GM18858 (cell line): ENCODE results near the gene EPHA3.

Experiments
- ATAC-seq: cut with Tn5 transposase; IDR thresholded peaks from one replicate; pipeline ENCODE4 v1.9.1; 2021; ENCODE audit not compliant: unreplicated experiment

Gene EPHA3

DNA sequence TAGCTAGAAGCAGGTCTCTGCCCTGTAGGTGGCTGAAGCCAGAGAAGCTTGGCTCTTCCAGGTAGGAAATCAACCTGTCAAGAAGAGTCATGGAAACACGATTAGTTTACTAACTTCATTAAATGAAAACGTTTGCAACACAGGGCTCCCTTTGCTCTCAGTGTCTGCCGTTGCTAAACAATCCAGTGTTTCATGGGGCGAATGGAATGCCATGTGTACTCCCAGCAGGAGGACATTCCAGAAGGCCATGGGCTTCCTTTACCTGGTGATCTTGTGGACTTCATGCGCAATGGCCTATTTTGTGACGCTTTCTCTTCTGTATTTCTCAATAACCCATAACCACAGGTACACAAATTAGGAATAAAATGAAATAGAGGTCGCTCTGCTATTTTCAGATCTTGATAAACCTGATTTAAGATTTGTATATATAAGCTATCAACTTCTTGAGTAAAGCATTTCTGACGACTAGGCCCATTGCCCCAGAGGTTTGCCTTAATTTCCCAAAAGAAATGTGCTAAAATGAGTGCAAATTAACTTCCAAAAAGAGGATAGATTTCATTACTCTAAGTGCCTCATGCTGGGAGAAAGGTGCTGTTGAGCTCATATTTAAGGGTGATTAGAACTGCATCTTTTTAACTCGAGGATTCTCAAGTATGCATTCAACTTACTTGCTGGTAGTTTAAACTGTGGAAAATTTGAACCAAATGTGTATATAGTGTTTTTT, 171.0 kb downstream of the EPHA3 start:
- ATAC-seq = no peak

DNA sequence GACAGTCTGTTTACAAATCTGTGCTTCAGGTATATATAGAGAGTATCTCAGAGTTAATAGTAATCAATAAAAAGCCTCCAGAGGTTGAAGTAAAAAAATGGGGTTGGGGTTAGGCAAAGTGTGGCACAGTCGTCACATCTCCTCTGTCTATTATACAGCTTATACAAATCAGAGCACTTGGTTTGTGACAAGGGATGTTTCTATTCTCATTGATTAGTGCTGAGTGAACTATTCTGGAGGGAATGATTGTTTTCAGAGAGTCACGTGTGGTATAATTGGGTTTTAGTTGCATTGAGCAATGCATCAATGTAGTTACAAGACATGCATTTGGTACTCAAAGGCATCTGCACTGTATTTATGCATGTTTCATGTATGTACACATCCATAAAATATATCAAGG, 172.9 kb downstream of the EPHA3 start:
- ATAC-seq = no peak

DNA sequence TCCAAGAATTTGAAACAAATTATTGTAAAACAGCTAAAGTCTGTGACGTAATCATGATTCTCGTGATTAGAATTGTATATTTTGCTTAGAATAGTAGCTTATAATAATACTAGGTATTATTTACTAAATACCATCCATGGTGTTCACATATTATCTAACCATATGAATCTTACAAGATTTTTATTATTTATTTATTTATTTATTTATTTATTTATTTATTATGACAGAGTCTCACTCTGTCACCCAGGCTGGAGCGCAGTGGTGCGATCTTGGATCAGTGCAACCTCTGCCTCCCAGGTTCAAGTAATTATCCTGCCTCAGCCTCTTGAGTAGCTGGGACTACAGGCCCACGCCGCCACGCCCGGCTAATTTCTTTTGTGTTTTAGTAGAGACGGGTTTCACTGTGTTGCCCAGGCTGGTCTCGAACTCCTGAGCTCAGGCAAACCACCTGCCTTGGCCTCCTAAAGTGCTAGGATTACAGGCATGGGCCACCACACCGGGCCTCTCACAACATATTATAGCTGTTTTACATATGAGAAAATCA, 173.5 kb downstream of the EPHA3 start:
- ATAC-seq = no peak

DNA sequence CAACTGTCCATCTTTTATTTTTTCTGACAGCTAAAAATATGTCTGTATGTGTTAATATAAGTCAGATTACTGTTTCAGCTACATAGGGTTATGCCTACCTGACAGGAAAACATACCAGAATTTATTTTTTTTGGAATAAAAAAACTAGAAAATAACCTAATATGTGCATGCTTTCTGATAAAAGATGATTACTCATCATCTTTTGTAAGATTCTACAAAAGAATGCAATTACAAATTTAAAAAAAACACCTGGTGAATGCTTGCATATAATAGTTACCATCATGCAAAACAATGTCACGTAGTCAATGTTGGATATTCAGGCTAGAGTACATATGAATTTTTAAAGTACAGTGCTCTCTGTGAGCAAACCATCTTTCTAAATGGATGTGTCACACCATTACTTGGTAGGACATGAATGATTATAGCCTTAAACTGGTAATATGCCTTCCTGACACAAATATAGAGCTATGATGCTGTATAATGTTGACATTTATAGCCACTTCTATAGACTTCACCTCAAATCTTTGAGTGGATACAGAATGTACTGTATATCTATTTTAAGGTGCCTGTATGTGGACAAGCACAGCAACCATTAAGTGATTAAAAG, 180.6 kb downstream of the EPHA3 start:
- no peak for ATAC-seq

DNA sequence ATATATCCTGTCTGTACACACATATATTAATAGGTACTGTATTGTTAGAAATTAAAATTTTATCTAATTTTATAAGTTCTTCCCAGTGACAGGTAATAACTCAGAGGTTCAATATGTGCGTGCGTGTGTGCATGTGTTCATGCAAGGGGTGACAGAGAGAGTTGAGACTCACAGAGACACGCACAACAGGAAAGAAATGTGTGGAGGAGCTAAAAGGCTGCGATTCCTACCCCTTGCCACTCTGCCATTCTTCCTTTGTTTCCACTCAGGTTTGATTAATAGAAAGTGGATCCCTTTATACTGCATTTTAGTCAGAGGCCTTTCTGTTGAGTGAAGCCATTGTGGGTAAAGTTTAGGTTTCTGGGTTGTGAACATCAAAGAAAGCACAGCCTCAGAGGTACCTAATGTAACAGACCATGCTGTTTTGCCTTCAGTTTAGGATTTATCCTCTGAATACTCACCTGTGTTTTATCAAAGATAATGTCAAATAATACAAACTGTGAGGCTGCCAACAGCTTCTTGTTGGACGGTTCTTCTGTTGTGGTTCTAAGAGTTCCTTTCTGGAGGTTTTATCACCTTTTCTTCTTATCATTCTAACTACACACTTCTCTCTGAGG, 182.3 kb downstream of the EPHA3 start:
- no peak for ATAC-seq

DNA sequence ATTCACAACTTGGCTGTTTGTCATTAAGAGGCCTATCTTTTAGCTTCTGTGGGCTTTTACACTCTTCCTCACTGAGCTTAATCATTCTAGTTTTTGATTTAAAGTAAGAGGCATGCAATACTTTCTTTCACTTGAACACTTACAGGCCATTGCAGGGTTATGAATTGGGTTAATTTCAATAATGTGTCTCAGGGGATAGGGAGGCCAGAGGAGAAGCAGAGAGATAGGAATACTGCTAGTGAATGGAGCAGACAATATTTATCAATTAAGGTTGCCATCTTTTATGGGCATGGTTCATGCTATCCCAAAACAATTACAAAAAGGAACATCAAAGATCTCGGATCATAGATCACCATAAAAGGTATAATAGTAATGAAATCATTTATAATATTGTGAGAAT, 189.8 kb downstream of the EPHA3 start:
- ATAC-seq = no peak

DNA sequence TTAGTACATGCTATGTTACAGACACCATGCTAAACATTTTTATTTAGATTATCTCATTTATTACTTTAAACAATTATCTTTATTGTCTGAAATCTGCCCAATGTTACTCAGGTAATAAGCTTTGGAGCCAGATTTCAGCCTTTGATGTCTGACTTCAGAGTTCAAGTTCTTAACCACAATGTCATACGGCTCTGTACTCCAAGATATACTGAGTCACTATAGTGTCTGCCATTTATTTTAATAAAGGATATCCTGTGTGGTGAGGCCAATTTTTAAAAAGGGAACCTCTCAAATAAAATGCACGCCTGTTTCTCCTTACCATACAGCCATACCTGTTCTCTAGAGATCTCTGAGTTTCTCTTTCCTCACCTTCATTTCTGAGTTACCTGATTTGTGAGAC, 193.1 kb downstream of the EPHA3 start:
- ATAC-seq = no peak

DNA sequence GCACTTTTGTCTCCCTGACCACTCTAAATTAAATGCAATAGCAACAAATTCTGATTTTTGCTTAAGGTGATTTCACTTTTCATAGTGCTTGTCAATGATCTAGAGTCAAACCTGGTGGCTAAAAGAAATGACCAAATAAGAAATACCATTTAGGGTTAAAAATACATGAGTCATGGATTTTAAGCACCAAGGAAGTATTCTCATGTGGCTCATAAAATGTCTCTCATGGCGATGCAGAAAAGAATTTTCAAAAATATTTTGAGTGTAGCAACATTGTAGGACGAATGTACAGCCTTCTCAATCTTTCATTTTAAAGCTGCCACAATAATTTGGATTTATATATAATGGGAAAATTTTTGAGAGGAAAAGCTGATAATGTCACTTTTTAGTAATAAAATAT, 193.6 kb downstream of the EPHA3 start:
- no peak for ATAC-seq

DNA sequence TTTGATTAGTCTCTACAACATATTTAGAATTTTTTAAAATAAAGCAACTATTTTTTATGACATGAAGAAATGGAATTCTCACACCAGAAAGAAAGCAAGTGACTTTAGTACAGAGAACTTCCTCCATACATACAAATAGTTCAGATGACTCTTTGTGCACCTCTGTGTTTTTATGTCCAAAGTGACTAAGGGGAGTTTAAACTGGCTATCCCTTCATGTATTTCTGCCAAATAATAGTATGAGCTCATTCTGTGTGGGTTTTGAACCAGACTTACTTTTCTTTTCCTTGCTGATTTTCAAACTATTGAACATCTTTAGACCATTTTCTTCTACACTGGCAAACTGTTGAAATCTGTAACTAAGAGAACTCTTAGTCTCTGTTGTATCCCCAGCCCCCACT, 196.3 kb downstream of the EPHA3 start:
- no peak for ATAC-seq

DNA sequence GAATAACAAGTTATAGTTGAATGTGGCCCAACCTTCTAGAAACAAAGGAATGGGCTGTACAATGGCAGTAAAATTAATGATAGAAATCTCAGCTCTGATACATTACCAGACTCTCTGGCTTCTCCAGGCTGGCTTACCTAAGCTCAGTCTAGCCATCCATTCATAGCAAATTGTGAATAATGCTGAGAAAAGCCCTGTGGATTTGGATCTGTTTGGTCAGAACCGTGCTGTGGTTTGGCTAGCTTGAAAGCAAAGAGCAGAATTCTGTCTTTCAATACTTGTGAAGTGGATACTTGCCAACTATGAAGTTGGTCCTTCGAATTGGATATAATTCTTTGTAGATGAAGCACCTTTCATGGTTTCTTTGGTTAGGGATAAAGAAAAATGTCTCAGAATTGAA, 199.1 kb downstream of the EPHA3 start:
- no peak for ATAC-seq

DNA sequence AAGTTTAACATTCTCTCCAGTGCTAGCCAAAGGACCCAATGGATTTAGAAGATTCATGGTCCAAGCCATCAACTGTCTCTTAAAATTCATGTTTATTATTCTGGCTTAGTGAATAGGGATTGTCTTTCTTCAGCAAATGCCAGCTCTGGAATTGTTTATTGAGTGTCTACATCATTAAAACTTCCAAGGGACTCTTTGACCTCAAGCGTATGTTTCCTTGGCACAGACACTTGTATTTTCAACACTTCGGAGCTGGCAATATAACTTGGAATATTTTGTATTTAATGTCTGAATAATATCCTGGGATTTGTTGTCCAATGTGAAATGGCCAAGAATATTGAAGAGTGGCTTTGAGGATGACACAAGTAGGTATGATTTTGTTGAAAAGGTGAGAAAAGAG, 204.2 kb downstream of the EPHA3 start:
- ATAC-seq = no peak

DNA sequence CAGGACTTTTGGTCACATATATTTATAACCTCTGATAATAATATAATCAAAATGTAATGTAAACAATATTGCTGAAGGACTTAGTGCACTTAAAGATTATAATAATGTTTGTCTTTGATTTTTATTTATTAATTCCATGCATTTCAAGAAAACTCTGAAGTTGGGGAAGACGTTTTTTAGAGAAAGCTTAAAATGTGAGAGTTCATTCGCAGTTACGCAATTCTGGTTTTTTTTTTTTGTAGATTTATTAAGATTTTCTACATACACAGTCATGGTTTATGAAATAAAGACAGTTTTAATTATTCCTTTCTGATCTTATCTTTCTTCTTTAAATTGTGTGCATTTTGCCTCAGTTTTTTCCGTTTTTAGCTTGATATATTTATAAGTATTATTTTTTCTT, 204.7 kb downstream of the EPHA3 start:
- no peak for ATAC-seq

DNA sequence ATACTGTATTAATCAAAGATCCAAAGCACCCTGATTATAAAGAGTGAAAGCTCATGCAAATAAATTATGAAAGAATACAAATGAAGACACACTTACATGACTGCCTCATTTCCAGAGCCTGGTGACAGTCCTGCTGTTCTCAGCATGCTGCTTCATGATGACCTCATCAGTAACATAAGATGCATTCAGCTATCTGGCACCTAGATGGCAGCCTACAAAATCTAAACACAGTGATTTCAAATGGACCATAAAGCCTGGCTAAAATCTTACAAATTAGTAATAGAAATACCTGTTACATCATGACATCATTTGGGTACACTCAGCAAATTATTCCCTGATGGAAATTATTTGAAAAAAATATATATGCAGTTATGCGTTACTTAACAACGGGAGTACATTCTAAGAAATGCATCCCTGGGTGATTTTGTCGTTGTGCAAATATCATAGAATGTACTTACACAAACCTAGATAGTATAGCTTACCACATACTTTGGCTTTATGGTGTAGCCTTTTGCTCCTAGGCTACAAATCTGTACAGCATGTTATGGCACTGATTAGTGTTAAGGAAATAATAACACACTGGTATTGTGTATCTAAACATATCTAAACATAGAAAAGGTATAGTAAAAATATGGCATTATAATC, 207.2 kb downstream of the EPHA3 start:
- ATAC-seq = no peak

DNA sequence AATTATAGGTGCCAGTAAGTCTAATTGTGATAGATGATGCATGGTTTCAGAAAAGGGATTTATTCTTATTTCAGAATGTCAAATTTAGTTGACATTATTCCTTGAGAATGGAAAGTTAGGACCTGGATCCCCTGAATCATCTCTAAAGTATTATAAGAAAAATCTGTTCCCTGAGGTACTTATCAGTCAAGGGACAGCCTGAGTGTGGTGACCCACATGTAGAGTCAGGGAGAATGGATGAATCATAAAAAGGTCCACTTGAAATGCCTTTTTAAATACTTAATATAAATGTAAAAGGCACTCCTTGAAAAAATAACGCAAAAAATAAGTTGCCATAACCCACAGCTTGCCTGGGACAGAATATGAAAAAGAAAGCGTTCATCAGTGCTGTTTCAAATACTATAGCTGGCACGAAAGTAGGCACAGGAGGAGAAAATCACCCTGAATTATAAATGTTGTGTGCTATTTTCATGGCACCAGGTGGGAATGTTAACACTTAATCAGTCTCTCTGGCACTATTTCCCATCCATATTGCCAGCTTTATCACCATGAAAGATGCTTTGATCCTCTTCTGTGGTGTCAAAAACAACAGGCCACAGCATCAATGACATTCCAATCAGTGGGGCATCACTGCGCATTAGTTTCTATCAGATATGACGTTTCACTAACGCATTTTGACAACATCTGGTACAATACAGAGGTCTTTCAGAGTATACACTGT, 208.5 kb downstream of the EPHA3 start:
- no peak for ATAC-seq

DNA sequence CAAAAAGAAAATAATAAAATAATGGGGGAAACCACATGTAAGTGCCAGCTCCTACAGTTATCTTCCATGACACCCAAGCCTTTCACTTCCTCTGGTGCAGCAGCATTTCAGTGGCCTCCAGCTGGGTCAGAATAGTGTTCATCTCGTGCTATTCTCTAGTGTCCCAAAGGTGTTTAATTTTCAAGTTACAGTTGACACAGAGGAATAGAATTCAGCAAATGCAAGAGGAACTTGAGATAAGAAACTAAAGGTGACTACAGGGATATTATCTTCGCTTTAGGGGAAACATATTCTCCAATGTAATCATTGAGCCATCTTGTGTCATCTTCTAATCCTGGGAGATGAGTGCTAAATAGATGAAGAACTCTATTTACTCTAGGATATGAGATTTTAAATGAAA, 212.8 kb downstream of the EPHA3 start:
- no peak for ATAC-seq

DNA sequence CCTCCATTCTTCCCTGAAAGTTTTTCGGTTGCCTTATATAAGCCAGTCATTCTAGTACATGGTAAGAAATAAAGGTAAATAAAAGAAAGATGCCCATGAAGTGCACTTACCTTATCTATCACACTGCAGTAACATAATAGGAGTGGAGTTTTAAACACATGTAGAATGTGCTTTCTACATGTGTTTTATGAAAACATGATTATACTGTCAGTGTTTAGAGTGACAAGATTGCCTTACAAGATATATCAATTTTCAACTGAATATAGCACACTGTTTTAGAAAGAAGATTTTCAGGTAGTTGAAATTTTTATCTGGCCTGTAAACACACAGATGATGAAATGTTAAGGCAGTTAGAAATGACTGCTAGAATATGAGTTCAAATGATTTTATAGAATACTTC, 219.6 kb downstream of the EPHA3 start:
- ATAC-seq = no peak

DNA sequence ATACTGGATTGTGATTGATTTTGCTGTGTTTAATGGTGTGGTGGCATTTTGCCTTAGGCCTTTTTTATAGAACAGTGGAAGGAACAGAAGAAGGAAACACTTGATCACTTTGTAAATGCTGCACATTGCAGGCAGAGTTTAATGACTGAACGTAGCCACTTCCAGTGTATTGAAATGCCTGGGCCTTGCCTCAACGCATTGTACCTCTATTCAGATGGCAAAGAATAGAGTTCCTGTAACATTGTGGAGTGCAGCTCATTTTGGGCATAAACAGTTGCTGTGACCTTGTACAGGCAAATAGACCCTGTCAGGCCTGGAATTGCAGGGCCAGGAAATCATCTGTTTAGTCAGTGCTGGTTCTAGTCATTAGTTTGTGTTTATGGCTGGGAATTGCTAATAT, 225.0 kb downstream of the EPHA3 start:
- ATAC-seq = no peak

DNA sequence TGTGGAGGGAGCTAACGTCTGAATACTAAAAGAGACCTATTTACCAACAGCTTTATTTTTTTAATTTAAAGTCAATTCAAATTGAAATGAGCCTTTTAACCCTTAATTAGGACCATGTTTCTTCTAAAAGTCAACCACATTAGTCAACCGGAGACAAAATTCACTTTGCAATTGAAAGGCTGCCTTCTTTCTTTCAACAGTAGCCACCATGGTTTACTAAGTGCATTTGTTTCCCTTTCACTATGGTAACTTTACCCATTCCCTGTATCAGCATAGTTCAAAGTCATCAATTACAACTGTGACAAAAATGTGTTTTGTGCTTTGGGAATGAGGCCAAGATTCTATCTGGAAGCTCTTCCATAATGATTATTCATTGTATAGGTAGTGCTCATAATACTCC, 225.4 kb downstream of the EPHA3 start:
- ATAC-seq = no peak

DNA sequence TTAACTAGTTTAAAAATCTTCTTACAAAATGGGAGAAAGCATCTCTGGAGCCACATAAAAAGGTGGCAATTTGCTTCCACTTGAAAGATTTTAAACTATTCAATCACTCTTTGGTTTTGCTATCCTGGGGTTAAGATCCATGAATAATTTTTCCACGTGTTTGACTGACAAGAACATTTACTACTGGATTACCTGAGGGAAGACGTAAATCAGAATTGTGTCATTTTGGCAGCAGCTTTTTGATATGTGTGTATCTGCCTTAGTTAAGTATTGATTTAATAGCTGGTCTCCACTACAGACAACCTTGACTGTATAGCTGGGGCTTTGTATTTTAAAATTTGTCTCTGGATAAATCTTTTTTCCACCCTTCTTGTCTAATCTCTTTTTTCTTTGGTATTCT, 228.3 kb downstream of the EPHA3 start:
- no peak for ATAC-seq

DNA sequence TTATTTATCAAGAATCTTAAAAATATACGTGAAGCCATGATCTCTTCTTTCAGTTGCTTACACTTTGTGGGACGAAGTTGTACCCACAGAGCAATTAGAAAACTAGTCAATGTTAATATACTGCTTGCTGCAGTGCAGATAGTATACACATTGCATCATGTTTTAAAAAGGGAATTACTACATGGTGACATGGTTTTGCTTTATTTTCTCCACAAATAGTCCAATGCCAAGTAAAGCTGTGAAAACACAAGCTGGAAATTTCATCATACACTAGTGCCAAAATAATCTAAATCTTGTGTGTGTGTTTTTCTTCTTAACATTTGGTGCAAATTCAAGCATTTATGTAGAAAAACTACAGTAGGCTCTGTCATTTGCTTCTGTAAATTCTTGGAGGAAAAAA, 233.0 kb downstream of the EPHA3 start:
- ATAC-seq = no peak

DNA sequence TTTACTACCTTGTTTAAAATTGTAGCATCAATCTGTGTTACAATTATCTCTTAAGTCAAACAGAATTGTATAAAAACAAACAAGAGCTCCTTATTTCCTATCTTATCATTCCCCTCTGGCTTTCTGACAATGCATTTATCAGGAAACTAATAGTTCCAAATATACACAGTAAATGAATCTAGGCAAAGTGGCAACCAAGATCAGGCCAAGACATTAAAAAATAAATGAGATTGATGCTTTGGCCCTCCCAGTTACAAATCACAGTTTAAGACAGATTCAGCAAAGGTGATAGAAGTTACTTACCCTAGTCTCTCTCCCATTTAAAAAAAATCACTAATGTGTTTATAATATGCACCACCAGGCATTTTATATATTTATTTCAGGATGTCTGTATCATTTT, 236.7 kb downstream of the EPHA3 start:
- ATAC-seq = no peak
